Measurements from ENCODE around the gene MSRB3.

- TF ChIP-seq EP300 (IDR thresholded peaks at IDR 0.05): no peak
- no peak for TF ChIP-seq CTCF (IDR thresholded peaks at IDR 0.05)
- no peak for TF ChIP-seq POLR2AphosphoS5 (IDR thresholded peaks at IDR 0.05)
- TF ChIP-seq POLR2A (IDR thresholded peaks at IDR 0.05): no peak
Measured at GRCh38 chr12:65496617-65497016, 218.1 kb downstream of the MSRB3 start.

Data from gastroesophageal sphincter (tissue), 3 donors.